Measurements from ENCODE around the gene CPNE1.

DNA sequence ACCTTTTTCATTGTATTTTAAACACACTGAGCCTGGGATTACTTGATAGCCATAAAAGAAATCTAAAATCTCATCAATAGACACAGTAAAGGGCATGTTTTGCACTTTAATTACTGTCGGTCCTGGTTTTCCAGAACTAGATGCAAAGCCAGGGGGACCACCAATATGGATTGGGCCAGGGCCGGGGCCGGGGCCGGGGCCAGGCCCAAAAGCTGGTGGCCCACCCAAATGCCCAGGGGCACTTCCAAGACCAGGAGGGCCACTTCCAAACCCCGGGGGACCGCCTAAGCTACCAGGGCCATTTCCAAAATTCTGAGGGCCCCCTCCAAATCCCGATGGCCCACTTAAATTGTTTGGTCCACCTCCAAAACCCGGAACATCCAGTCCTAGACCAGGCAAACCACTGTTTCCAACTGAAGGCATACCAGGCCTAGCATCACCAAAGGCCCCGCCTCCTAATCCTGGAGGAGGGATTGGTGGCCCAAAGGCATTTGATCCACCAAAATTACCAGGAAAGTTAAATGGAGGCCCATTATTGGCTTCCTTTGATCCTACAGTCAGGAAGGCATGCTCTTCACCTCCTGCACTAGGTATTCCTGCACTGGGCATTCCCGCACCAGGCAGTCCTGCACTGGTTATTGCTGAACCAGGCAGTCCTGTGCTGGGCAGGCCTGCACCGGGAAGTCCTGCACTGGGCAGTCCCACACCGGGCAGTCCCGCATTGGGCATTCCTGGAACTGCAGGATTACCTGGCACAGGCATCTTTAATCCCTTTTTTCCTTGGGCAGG, 11.9 kb downstream of the CPNE1 start:
- no peak for TF ChIP-seq FOXP2 (optimal IDR thresholded peaks at IDR 0.05; ENCODE audit: borderline replicate concordance, extremely low read depth, extremely low read length, insufficient read depth)
- no peak for TF ChIP-seq TAF1 (IDR thresholded peaks at IDR 0.05; ENCODE audit: borderline replicate concordance, insufficient read depth, low read length)
- TF ChIP-seq, protein P1, sequence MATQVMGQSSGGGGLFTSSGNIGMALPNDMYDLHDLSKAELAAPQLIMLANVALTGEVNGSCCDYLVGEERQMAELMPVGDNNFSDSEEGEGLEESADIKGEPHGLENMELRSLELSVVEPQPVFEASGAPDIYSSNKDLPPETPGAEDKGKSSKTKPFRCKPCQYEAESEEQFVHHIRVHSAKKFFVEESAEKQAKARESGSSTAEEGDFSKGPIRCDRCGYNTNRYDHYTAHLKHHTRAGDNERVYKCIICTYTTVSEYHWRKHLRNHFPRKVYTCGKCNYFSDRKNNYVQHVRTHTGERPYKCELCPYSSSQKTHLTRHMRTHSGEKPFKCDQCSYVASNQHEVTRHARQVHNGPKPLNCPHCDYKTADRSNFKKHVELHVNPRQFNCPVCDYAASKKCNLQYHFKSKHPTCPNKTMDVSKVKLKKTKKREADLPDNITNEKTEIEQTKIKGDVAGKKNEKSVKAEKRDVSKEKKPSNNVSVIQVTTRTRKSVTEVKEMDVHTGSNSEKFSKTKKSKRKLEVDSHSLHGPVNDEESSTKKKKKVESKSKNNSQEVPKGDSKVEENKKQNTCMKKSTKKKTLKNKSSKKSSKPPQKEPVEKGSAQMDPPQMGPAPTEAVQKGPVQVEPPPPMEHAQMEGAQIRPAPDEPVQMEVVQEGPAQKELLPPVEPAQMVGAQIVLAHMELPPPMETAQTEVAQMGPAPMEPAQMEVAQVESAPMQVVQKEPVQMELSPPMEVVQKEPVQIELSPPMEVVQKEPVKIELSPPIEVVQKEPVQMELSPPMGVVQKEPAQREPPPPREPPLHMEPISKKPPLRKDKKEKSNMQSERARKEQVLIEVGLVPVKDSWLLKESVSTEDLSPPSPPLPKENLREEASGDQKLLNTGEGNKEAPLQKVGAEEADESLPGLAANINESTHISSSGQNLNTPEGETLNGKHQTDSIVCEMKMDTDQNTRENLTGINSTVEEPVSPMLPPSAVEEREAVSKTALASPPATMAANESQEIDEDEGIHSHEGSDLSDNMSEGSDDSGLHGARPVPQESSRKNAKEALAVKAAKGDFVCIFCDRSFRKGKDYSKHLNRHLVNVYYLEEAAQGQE (IDR thresholded peaks at IDR 0.05; ENCODE audit: insufficient read depth in 1 of 2, low read depth in 2 of 2, low read length in 2 of 2): no peak
- no peak for TF ChIP-seq SIN3A (IDR thresholded peaks at IDR 0.05; ENCODE audit: borderline replicate concordance, insufficient read depth, low read length)

Measured in PFSK-1 (cell line).